IMR-90 (cell line): ENCODE data around the gene CCDC182. TPM values are rescaled to one million over a fixed set of nuclear protein-coding genes. Genes with fewer than 3 reads are reported as not detected.

Experiments used
- ATAC-seq: fragments of 200-7000 bp; cut with Tn5 transposase; 2 replicates; pipeline ENCODE4 v1.9.1; 2020; ENCODE audit warnings: low read depth, mild to moderate bottlenecking, moderate library complexity
- BruUV-seq: library from RNA; stranded (reverse); fragments of 400-500 nt; replicated peaks from 2 replicates; lab custom pipeline; 2021; lab: Mats Ljungman, UMichigan
- CTCF ChIA-PET: fragments of 300-600 bp; formaldehyde crosslinking; extraction: SDS; loops from one replicate; lab custom pipeline; 2021; ENCODE audit warnings: antibody characterized with exemption; lab: Yijun Ruan, JAX
- POLR2A ChIA-PET: fragments of 300-600 bp; sonication (Branson Sonifier 250); formaldehyde crosslinking; loops from one replicate; lab custom pipeline; 2022; ENCODE audit warnings: antibody characterized with exemption; ENCODE audit not compliant: unreplicated experiment; lab: Charles Lee
- DNase-seq: peaks from one replicate; pipeline ENCODE4 v3.0.0; 2013
- H2AFZ ChIP-seq: replicated peaks from 2 replicates; pipeline ENCODE3; 2013; ENCODE audit warnings: low read length, mild to moderate bottlenecking; ENCODE audit not compliant: poor library complexity
- H2AK5ac ChIP-seq: 2 replicates; pipeline ENCODE4 v1.6.1; 2013; ENCODE audit warnings: low read depth, low read length, inconsistent platforms
- H2AK9ac ChIP-seq: replicated peaks from 2 replicates; pipeline ENCODE3; 2013; ENCODE audit warnings: mild to moderate bottlenecking, low read depth, low read length, moderate library complexity; ENCODE audit not compliant: poor library complexity
- H2BK120ac ChIP-seq: 2 replicates; pipeline ENCODE4 v1.6.1; 2013; ENCODE audit warnings: low read depth, low read length, inconsistent platforms
- H2BK15ac ChIP-seq: 3 replicates; pipeline ENCODE4 v1.6.1; 2013; ENCODE audit warnings: low read depth, low read length, inconsistent platforms
- H2BK20ac ChIP-seq: 2 replicates; pipeline ENCODE4 v1.6.1; 2013; ENCODE audit warnings: low read depth, mild to moderate bottlenecking, inconsistent platforms, low read length, moderate library complexity
- H2BK5ac ChIP-seq: 2 replicates; pipeline ENCODE4 v1.6.1; 2013; ENCODE audit warnings: mild to moderate bottlenecking, low read depth, low read length, inconsistent platforms; ENCODE audit not compliant: poor library complexity, severe bottlenecking
- H3K14ac ChIP-seq: replicated peaks from 2 replicates; pipeline ENCODE4 v1.6.1; 2013; ENCODE audit warnings: low read depth, low read length, inconsistent platforms
- H3K18ac ChIP-seq: 2 replicates; pipeline ENCODE4 v1.6.1; 2013; ENCODE audit warnings: low read depth, low read length, control low read depth
- H3K23ac ChIP-seq: 2 replicates; pipeline ENCODE4 v1.6.1; 2013; ENCODE audit warnings: low read depth, low read length, inconsistent platforms
- H3K27ac ChIP-seq: 2 replicates; pipeline ENCODE4 v1.5.1; 2013; ENCODE audit warnings: mild to moderate bottlenecking, control low read depth, low read length; ENCODE audit not compliant: insufficient read depth
- H3K27me3 ChIP-seq: 2 replicates; pipeline ENCODE4 v1.6.1; 2013; ENCODE audit warnings: low read length; ENCODE audit not compliant: control insufficient read depth, insufficient read depth
- H3K36me3 ChIP-seq: 2 replicates; pipeline ENCODE4 v1.6.1; 2013; ENCODE audit warnings: low read length, mixed read lengths; ENCODE audit not compliant: control insufficient read depth, insufficient read depth
- H3K4ac ChIP-seq: 2 replicates; pipeline ENCODE4 v1.6.1; 2013; ENCODE audit warnings: low read depth, low read length, inconsistent platforms
- H3K4me1 ChIP-seq: 2 replicates; pipeline ENCODE4 v1.6.1; 2013; ENCODE audit warnings: low read length, mixed read lengths; ENCODE audit not compliant: control insufficient read depth, insufficient read depth
- H3K4me2 ChIP-seq: 2 replicates; pipeline ENCODE4 v1.6.1; 2013; ENCODE audit warnings: low read depth, mild to moderate bottlenecking, control low read depth, low read length, moderate library complexity
- H3K4me3 ChIP-seq: 2 replicates; pipeline ENCODE4 v1.5.1; 2013; ENCODE audit warnings: low read depth, mild to moderate bottlenecking, control low read depth, low read length, moderate library complexity; ENCODE audit not compliant: insufficient read depth
- H3K56ac ChIP-seq: 2 replicates; pipeline ENCODE4 v1.6.1; 2013; ENCODE audit warnings: low read length, inconsistent platforms; ENCODE audit not compliant: insufficient read depth; ENCODE audit errors: extremely low read depth
- H3K79me1 ChIP-seq, 2 experiments: 2 replicates each; pipeline ENCODE4 v1.6.1; 2013; ENCODE audit warnings: low read length in 2 of 2, inconsistent platforms in 1 of 2, low read depth in 1 of 2
- H3K9ac ChIP-seq: 2 replicates; pipeline ENCODE4 v1.6.1; 2013; ENCODE audit warnings: low read depth, low read length, control low read depth
- H3K9me1 ChIP-seq: 2 replicates; pipeline ENCODE4 v1.6.1; 2013; ENCODE audit warnings: low read length, inconsistent platforms; ENCODE audit not compliant: insufficient read depth
- H3K9me3 ChIP-seq: 2 replicates; pipeline ENCODE4 v1.6.1; 2013; ENCODE audit warnings: low read length; ENCODE audit not compliant: control insufficient read depth, insufficient read depth
- H4K20me1 ChIP-seq: 2 replicates; pipeline ENCODE4 v1.6.1; 2013; ENCODE audit warnings: low read length, inconsistent platforms; ENCODE audit not compliant: insufficient read depth
- H4K5ac ChIP-seq: 2 replicates; pipeline ENCODE4 v1.6.1; 2013; ENCODE audit warnings: mild to moderate bottlenecking, low read depth, low read length, control low read depth
- H4K8ac ChIP-seq, 2 experiments: 2 replicates each; pipeline ENCODE4 v1.6.1; 2013; ENCODE audit warnings: low read depth in 2 of 2, low read length in 2 of 2, control low read depth in 1 of 2, inconsistent platforms in 1 of 2
- H4K91ac ChIP-seq: 2 replicates; pipeline ENCODE4 v1.6.1; 2013; ENCODE audit warnings: low read depth, low read length, inconsistent platforms; ENCODE audit not compliant: insufficient read depth
- BHLHE40 ChIP-seq: fragments of 150-350 bp; IDR thresholded peaks from 2 replicates; pipeline ENCODE4 v1.6.1; 2016; ENCODE audit warnings: mild to moderate bottlenecking, low read depth, low read length
- CEBPB ChIP-seq: IDR thresholded peaks from 2 replicates; pipeline ENCODE4 v1.6.1; 2012; ENCODE audit warnings: low read depth, low read length, improper control_type of control experiment
- CHD1 ChIP-seq: IDR thresholded peaks from 2 replicates; pipeline ENCODE4 v1.6.1; 2012; ENCODE audit warnings: low read depth, low read length, improper control_type of control experiment
- FOS ChIP-seq: fragments of 150-350 bp; IDR thresholded peaks from 2 replicates; pipeline ENCODE4 v1.6.1; 2016; ENCODE audit warnings: low read depth, low read length
- MXI1 ChIP-seq: IDR thresholded peaks from 2 replicates; pipeline ENCODE4 v1.6.1; 2012; ENCODE audit warnings: low read depth, mild to moderate bottlenecking, low read length, moderate library complexity, borderline replicate concordance
- RAD21 ChIP-seq: IDR thresholded peaks from 2 replicates; pipeline ENCODE4 v1.6.1; 2012; ENCODE audit warnings: low read length, improper control_type of control experiment
- RCOR1 ChIP-seq: IDR thresholded peaks from 2 replicates; pipeline ENCODE4 v1.6.1; 2012; ENCODE audit warnings: mild to moderate bottlenecking, low read length, improper control_type of control experiment; ENCODE audit not compliant: insufficient replicate concordance
- RFX5 ChIP-seq: IDR thresholded peaks from 2 replicates; pipeline ENCODE4 v1.8.0; 2012; ENCODE audit warnings: low read depth, mild to moderate bottlenecking, low read length, moderate library complexity
- WGBS, 2 experiments: methylation state at CpG; one replicate each; pipeline versions ENCODE4 v1.1.5 to v1.1.7; 2013; ENCODE audit warnings: missing lambda C conversion rate in 2 of 2; ENCODE audit not compliant: insufficient read length in 1 of 2; ENCODE audit errors: extremely low coverage in 2 of 2; 5-methylcytosine and 5-hydroxymethylcytosine counted together
- dilution Hi-C: fragments of 300-500 bp; cut with HindIII; formaldehyde crosslinking; loops from one replicate; pipeline ENCODE4 v1.14.3; 2018; ENCODE audit warnings: low sequenced_read_pairs; ENCODE audit not compliant: unreplicated experiment
- in situ Hi-C: fragments of 300-500 bp; cut with MboI; formaldehyde crosslinking; loops from 3 replicates; pipeline ENCODE4 v1.14.3; 2019; ENCODE audit warnings: low sequenced_read_pairs, inconsistent platforms, mixed read lengths
- intact Hi-C: fragments of 100-400 bp; cut with micrococcal nuclease; formaldehyde crosslinking; loops from 2 replicates; pipeline ENCODE4 v1.10.0; 2022
- polyA plus RNA-seq, 3 experiments: library from polyadenylated mRNA; depleted of rRNA; stranded (reverse); fragments of >200 nt; gene quantifications; 2 replicates each; pipeline ENCODE4 v1.2.3, GENCODE V29; 2012; ENCODE audit warnings: low replicate concordance in 1 of 3
- total RNA-seq: library from RNA; depleted of rRNA; stranded (reverse); fragments of >200 nt; gene quantifications from 2 replicates; pipeline ENCODE4 v1.2.3, GENCODE V29; 2012
- TF ChIP-seq, protein P1 (sequence below): conservative IDR thresholded peaks from 2 replicates; pipeline ENCODE4 v1.5.1; 2012; ENCODE audit warnings: mild to moderate bottlenecking, low read depth, low read length, improper control_type of control experiment
- TF ChIP-seq, protein P2 (sequence below): fragments of 150-350 bp; IDR thresholded peaks from 2 replicates; pipeline ENCODE4 v1.6.1; 2017; ENCODE audit warnings: mild to moderate bottlenecking, antibody characterized with exemption, low read length, low read depth

Gene CCDC182
- total and polyA plus RNA-seq, 2 of the 4 experiments (the other 2 are of a cell fraction) = not detected

DNA sequence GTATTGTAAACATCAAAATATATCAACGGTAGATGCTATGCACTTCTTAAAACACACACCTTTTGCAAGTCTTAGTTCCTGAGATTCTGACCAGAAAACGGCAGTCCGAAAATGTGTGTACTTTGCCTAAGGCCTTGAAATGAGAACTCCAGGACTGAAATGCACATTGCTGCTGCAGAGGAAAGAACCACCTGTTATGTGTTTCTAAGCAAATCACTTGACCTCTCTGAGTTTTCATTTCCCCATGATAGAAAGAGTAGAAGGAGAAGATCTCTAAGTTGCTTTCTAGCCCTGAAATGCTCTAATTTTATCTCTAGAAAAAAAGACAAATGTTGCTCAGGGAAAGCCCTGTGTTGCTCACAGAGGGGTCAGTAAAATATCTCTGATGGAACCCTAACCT is 9.9 kb downstream of the CCDC182 start:
- H3K9ac ChIP-seq = no peak overlapping the region
- no peak overlapping the region for H3K18ac ChIP-seq
- H3K4me3 ChIP-seq = no peak overlapping the region
- H3K23ac ChIP-seq = no peak overlapping the region
- H4K8ac ChIP-seq = no peak overlapping the region
- H2AK5ac ChIP-seq = no peak overlapping the region
- POLR2A ChIA-PET = no interaction called here
- no peak overlapping the region for H2BK15ac ChIP-seq
- no peaks in the 10 kb centered on the region for H3K9me3 ChIP-seq
- no peak overlapping the region for H2BK5ac ChIP-seq
- dilution Hi-C loops (no loop called here), in situ Hi-C loops (no loop called here), intact Hi-C loops (no loop called here)
- H3K4me1 ChIP-seq = no peaks in the 10 kb centered on the region
- H2AFZ ChIP-seq = no peak overlapping the region
- no peaks in the 10 kb centered on the region for H3K79me1 ChIP-seq
- no peak overlapping the region for H3K4me2 ChIP-seq
- no peak overlapping the region for H2AK9ac ChIP-seq
- no peaks in the 10 kb centered on the region for H3K9me1 ChIP-seq
- H3K4ac ChIP-seq = no peak overlapping the region
- H2BK120ac ChIP-seq = no peak overlapping the region
- H4K20me1 ChIP-seq = no peaks in the 10 kb centered on the region
- CTCF ChIA-PET = no interaction called here
- DNase-seq = no peak
- H4K91ac ChIP-seq = no peak overlapping the region
- H2BK20ac ChIP-seq = no peak overlapping the region
- H4K5ac ChIP-seq = no peak overlapping the region
- no peak overlapping the region for H3K14ac ChIP-seq
- TF ChIP-seq, protein P1, sequence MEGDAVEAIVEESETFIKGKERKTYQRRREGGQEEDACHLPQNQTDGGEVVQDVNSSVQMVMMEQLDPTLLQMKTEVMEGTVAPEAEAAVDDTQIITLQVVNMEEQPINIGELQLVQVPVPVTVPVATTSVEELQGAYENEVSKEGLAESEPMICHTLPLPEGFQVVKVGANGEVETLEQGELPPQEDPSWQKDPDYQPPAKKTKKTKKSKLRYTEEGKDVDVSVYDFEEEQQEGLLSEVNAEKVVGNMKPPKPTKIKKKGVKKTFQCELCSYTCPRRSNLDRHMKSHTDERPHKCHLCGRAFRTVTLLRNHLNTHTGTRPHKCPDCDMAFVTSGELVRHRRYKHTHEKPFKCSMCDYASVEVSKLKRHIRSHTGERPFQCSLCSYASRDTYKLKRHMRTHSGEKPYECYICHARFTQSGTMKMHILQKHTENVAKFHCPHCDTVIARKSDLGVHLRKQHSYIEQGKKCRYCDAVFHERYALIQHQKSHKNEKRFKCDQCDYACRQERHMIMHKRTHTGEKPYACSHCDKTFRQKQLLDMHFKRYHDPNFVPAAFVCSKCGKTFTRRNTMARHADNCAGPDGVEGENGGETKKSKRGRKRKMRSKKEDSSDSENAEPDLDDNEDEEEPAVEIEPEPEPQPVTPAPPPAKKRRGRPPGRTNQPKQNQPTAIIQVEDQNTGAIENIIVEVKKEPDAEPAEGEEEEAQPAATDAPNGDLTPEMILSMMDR = no peak
- TF ChIP-seq, protein P2, sequence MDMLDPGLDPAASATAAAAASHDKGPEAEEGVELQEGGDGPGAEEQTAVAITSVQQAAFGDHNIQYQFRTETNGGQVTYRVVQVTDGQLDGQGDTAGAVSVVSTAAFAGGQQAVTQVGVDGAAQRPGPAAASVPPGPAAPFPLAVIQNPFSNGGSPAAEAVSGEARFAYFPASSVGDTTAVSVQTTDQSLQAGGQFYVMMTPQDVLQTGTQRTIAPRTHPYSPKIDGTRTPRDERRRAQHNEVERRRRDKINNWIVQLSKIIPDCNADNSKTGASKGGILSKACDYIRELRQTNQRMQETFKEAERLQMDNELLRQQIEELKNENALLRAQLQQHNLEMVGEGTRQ = no peak
- TF ChIP-seq MXI1 (no peak), CEBPB (no peak), FOS (no peak), RFX5 (no peak), RCOR1 (no peak), RAD21 (no peak), CHD1 (no peak), BHLHE40 (no peak)
- H3K36me3 ChIP-seq = no peaks in the 10 kb centered on the region
- no peak overlapping the region for H3K27ac ChIP-seq
- ATAC-seq = no peak
- H3K27me3 ChIP-seq = peaks cover 41% of the 10 kb centered on the region
- WGBS, 2 experiments = no CpG with 5 or more reads among the region's 3 CpGs
- BruUV-seq = no TSS peak
- H3K56ac ChIP-seq = no peak overlapping the region
